HG03457 (cell line): ENCODE results near the gene RAPGEF2.
"Not testable (repeated sequence)": the region's sequence is repeated elsewhere in the genome, so short reads cannot be mapped to it uniquely, and the experiment has no call there.

Source experiments
- ATAC-seq: cut with Tn5 transposase; IDR thresholded peaks from one replicate; pipeline ENCODE4 v1.9.1; 2021; ENCODE audit warnings: moderate number of reproducible peaks; ENCODE audit not compliant: unreplicated experiment

RAPGEF2 gene

DNA sequence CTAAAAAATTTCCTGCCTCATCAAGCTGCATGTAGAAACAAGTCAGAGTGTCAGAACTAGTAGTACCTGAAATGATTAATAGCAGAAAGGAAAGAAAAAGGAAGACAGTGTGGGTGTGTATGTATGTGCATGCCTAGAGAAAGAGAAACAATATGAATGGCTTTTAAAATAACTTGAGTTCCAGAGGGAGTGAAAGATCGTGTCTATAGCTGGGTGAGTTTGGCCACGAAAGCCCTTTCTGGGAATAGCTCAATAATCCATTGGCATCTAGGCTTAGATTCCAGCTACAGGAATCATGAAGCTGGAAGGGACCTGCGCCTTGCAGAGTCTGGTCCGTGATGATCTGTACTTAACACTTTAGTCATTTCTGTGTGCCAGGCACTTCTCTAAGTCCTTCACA, 195.6 kb downstream of the RAPGEF2 start:
- ATAC-seq: no peak

DNA sequence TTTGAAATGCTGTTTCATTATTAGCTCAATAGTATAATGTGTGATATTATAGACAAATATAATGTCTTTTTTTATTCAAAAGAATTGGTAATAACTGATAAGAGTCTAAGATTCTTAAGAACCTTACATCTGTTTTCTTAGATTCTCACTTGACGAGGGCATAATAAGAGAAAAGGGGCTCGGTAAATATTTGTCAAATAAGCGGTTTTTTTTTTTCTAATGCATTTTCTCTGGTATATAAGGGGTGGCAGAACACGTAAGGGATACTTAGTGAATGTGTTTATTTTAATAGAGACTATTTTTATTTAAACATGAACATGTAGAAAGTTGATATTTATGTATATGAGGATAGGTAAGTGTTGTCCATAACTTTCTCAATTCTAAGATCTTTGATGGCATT, 200.6 kb downstream of the RAPGEF2 start:
- no peak for ATAC-seq

DNA sequence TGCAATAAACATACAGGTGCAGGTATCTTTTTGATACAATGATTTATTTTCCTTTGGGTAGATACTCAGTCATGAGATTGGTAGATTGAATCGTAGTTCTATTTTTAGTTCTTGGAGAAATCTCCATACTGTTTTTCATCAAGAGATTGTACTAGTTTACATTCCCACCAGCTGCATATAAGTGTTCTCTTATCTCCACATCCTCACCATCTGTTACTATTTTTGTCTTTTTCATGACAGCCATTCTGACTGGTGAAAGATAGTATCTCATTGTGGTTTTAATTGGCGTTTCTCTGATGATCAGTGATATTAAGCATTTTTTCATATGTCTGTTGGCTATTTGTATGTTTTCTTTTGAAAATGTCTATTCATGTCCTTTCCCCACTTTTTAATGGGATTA, 202.2 kb downstream of the RAPGEF2 start:
- ATAC-seq: no peak

DNA sequence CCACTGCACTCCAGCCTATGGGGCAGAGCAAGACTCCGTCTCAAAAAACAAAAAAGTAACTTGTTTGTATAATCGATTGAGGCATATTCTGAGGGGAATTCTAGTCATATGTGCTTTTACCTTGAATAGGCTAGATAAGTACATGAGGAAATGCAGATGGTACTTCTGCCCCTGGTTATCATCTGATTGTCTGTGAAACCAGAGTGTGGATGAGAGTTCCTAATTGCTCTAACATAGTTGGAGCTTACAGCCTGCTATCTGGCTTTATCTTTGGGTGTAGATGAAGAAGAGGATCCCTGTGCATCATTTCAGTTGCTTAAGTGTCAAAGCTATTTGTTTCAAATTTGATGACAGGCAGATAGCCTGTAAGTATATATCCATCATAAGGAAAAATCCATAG, 205.1 kb downstream of the RAPGEF2 start:
- no peak for ATAC-seq

DNA sequence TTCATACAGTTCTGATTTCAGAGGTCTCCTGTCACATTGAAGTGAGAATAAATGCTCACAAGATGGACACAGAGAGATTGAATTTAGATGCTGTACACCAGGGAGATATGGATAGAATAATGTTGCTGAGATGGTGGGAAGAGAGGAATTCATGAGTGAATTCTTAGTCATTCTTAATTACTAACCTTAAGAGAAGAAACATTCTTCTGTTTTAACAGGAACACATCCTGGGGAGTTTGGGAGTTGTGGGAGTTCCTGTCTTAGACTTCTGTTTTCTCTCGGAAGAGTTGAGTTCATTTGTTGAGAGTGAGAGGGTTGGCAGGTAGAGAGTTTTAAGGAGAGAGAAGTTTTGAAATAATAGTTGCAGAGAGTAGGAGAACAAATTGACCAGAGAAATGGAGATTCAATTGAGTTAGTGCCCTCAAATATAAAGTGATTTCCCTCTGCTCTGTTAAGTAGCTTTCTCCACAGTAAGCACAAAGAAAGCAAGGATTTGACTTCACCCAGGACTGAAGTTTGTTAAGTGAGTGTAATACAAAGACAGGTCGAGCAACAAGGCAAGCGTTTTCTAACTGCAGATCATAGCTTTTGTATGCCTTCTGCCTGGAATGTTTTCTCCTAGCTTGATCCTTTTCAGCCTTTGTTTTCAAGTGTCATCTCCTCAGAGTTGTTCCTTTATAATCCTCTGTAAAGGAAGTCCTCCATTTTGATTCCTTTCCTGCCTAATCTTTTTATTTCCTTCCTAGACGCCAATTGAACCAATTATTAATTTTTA, 205.9 kb downstream of the RAPGEF2 start:
- no peak for ATAC-seq

GRCh38 chr4:159312236-159312635, 209.4 kb downstream of the RAPGEF2 start:
- no peak for ATAC-seq

GRCh38 chr4:159315879-159316278, 213.0 kb downstream of the RAPGEF2 start:
- ATAC-seq: not testable (repeated sequence)

- no peak for ATAC-seq
Measured at GRCh38 chr4:159317203-159317602, 214.3 kb downstream of the RAPGEF2 start.

- no peak for ATAC-seq
Measured at GRCh38 chr4:159319027-159319426, 216.1 kb downstream of the RAPGEF2 start.

- no peak for ATAC-seq
Measured at GRCh38 chr4:159326480-159326879, 223.6 kb downstream of the RAPGEF2 start.

GRCh38 chr4:159328766-159329165, 225.9 kb downstream of the RAPGEF2 start:
- no peak for ATAC-seq

DNA sequence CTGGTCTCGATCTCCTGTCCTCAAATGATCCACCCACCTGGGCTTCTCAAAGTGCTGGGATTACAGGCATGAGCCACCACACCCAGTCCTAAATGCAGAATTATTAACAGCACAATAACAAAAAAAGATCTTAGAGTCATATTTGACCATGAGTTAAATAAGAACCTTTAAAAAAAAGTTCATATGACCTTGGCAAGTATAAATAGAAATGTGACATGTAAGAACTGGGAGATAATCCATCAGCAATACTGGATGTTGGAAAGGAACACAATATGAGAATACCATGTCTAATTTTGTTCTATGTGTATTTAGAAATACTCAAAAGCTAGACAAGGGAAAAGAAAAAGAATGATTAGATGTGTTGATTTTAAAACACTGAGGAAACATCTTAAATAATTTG, 231.6 kb downstream of the RAPGEF2 start:
- ATAC-seq: no peak

- no peak for ATAC-seq
Measured at GRCh38 chr4:159337041-159337440, 234.2 kb downstream of the RAPGEF2 start.

- ATAC-seq: no peak
Measured at GRCh38 chr4:159341522-159341921, 238.6 kb downstream of the RAPGEF2 start.

DNA sequence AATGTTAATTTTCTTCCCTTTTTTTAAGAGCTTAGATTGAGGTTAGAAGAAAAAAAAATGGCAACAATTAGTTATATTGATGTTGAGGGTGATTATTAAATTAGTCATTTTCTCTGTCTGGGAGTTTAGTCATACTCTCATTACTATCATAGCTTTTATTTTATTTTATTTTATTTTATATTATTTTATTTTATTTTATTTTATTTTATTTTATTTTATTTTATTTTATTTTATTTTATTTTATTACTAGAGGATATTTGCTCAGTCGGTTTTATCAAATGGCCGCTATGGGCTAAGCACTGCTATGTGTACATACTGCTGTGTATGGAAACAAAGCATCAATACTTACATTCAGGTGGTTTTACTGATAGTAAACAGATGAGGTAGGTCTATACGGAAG, 239.5 kb downstream of the RAPGEF2 start:
- ATAC-seq: no peak

- ATAC-seq: no peak
Measured at GRCh38 chr4:159343116-159343515, 240.2 kb downstream of the RAPGEF2 start.

- ATAC-seq: no peak
Measured at GRCh38 chr4:159344877-159345276, 242.0 kb downstream of the RAPGEF2 start.

- no peak for ATAC-seq
Measured at GRCh38 chr4:159346681-159347080, 243.8 kb downstream of the RAPGEF2 start.

DNA sequence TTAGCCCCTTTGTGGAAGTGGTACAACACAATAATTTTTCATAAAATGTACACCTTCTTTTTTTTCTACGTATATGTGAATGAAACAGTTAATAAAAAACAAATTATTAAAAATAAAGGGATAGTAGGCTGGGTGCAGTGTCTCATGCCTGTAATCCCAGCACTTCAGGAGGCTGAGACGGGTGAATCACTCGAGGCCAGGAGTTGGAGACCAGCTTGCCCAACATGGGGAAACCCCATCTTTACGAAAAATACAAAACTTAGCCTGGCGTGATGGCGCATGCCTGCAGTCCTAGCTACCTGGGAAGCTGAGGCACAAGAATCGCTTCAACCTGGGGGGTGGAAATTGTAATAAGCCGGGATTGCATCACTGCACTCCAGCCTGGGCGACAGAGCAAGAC, 244.9 kb downstream of the RAPGEF2 start:
- ATAC-seq: no peak

- no peak for ATAC-seq
Measured at GRCh38 chr4:159349332-159349731, 246.5 kb downstream of the RAPGEF2 start.

DNA sequence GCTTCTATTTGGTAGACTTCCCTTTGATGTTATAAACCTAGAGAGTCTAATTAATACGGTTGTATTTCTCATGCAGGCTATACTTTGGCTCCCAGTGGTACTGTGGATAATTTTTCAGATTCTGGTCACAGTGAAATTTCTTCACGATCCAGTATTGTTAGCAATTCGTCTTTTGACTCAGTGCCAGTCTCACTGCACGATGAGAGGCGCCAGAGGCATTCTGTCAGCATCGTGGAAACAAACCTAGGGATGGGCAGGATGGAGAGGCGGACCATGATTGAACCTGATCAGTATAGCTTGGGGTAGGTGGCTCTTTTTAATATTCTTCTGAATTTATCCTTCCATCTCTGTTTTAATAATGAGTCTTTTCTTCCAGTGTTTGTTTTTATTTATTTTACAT, 249.7 kb downstream of the RAPGEF2 start:
- no peak for ATAC-seq

GRCh38 chr4:159353422-159354116, 250.7 kb downstream of the RAPGEF2 start:
- ATAC-seq: no peak

DNA sequence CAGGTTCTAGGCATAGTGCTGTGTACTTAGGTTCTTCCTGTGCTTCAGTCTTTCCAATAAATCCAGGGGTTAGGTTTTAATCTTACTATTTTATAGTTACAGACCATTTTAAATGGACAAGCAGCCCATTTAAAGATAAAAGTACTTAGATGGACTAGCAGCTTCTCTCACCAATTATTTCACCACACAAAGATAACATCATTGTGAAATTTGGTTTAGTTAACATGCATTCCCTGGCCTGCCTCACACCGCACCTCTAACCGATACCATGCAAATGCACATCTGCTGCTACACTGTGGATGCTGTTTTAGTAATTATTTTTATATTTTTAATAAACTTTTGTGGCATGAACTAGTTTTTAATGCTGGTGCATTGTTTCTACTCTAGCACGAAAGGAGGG, 252.6 kb downstream of the RAPGEF2 start:
- ATAC-seq: no peak
